Vagina (tissue), 2 donors: ENCODE measurements around the gene NAT9.

Source experiments
- CTCF ChIP-seq, 3 experiments: fragments of 450-650 bp in 2 of 3; fragments of 200-600 bp in 1 of 3; sonication (generic) in 1 of 3; IDR thresholded peaks; one replicate each; pipeline ENCODE4 v1.5.1; 2017 to 2019; ENCODE audit warnings: antibody characterized with exemption in 3 of 3, mild to moderate bottlenecking in 2 of 3, moderate library complexity in 2 of 3
- POLR2A ChIP-seq, 2 donors: fragments of 450-650 bp; IDR thresholded peaks; one replicate each; pipeline ENCODE4 v1.6.1; 2017; ENCODE audit warnings: antibody characterized with exemption in 2 of 2, mild to moderate bottlenecking in 2 of 2, moderate library complexity in 2 of 2
- POLR2AphosphoS5 ChIP-seq, 2 donors: sonication (generic); formaldehyde crosslinking; IDR thresholded peaks; one replicate each; pipeline ENCODE4 v1.9.0; 2017; ENCODE audit warnings: antibody characterized with exemption in 2 of 2, mild to moderate bottlenecking in 2 of 2, low read depth in 1 of 2; ENCODE audit not compliant: insufficient read depth in 1 of 2

- TF ChIP-seq CTCF (IDR thresholded peaks at IDR 0.05) (no peak), POLR2A (IDR thresholded peaks at IDR 0.05) (no peak), POLR2AphosphoS5 (IDR thresholded peaks at IDR 0.05; ENCODE audit: insufficient read depth in 1 of 2, low read depth in 1 of 2) (no peak)
Measured at GRCh38 chr17:74743755-74744154, 32.4 kb downstream of the NAT9 start.
